T follicular helper cell (primary cell): ENCODE results near the gene GFI1B.

Experiments
- DNase-seq: peaks from one replicate; pipeline ENCODE4 v3.0.0-alpha.2; 2020; ENCODE audit warnings: low read depth
- total RNA-seq, 2 experiments: gene quantifications; one replicate each; lab custom pipeline; 2026; lab: John Stamatoyannopoulos, UW

GFI1B gene
- 0.04 to 0.12 reads per million in 2 experiments for total RNA-seq

- DNase-seq, result no peak
Measured at GRCh38 chr9:132978451-132979131, at the start of gene GFI1B. Gene GFI1B (plus strand): TSS chr9:132978694. CDS start chr9:132986679, 7,985 bp downstream.

- no peak for DNase-seq
Measured at GRCh38 chr9:132931178-132931735, 47.2 kb upstream of the GFI1B start.

- no peak for DNase-seq
Measured at GRCh38 chr9:132935026-132935425, 43.5 kb upstream of the GFI1B start.

- no peak for DNase-seq
Measured at GRCh38 chr9:132937463-132937901, 41.0 kb upstream of the GFI1B start.

- no peak for DNase-seq
Measured at GRCh38 chr9:132939169-132939568, 39.3 kb upstream of the GFI1B start.

GRCh38 chr9:132942541-132943182 lies 35.8 kb upstream of the GFI1B start:
- no peak for DNase-seq

GRCh38 chr9:132943651-132944293 lies 34.7 kb upstream of the GFI1B start:
- no peak for DNase-seq

- DNase-seq, result peak; percentile 98
Measured at GRCh38 chr9:132944294-132945185, 34.0 kb upstream of the GFI1B start, which contains the start of gene TSC1. Gene TSC1 (minus strand): TSS chr9:132944616. CDS start chr9:132928872, 15,744 bp downstream.

- no peak for DNase-seq
Measured at GRCh38 chr9:132945186-132946130, 33.0 kb upstream of the GFI1B start.

- no peak for DNase-seq
Measured at GRCh38 chr9:132946211-132946610, 32.3 kb upstream of the GFI1B start.

GRCh38 chr9:132946631-132947295 lies 31.7 kb upstream of the GFI1B start:
- no peak for DNase-seq

GRCh38 chr9:132947756-132948155 lies 30.7 kb upstream of the GFI1B start:
- DNase-seq, result no peak

- no peak for DNase-seq
Measured at GRCh38 chr9:132948482-132949050, 29.9 kb upstream of the GFI1B start.

GRCh38 chr9:132949709-132950108 lies 28.8 kb upstream of the GFI1B start:
- DNase-seq, result no peak

- DNase-seq, result no peak
Measured at GRCh38 chr9:132955123-132955522, 23.4 kb upstream of the GFI1B start.

- DNase-seq, result no peak
Measured at GRCh38 chr9:132955768-132956167, 22.7 kb upstream of the GFI1B start.

GRCh38 chr9:132957805-132958204 lies 20.7 kb upstream of the GFI1B start:
- no peak for DNase-seq

GRCh38 chr9:132961002-132961401 lies 17.5 kb upstream of the GFI1B start:
- no peak for DNase-seq

- no peak for DNase-seq
Measured at GRCh38 chr9:132965478-132965877, 13.0 kb upstream of the GFI1B start.
